ENCODE measurements around the gene LSG1. TPM values are rescaled to one million over a fixed set of nuclear protein-coding genes. Genes with fewer than 3 reads are reported as not detected.

Gene LSG1
- total RNA-seq, 1 donor from 2014 or later, result 48.9 TPM

DNA sequence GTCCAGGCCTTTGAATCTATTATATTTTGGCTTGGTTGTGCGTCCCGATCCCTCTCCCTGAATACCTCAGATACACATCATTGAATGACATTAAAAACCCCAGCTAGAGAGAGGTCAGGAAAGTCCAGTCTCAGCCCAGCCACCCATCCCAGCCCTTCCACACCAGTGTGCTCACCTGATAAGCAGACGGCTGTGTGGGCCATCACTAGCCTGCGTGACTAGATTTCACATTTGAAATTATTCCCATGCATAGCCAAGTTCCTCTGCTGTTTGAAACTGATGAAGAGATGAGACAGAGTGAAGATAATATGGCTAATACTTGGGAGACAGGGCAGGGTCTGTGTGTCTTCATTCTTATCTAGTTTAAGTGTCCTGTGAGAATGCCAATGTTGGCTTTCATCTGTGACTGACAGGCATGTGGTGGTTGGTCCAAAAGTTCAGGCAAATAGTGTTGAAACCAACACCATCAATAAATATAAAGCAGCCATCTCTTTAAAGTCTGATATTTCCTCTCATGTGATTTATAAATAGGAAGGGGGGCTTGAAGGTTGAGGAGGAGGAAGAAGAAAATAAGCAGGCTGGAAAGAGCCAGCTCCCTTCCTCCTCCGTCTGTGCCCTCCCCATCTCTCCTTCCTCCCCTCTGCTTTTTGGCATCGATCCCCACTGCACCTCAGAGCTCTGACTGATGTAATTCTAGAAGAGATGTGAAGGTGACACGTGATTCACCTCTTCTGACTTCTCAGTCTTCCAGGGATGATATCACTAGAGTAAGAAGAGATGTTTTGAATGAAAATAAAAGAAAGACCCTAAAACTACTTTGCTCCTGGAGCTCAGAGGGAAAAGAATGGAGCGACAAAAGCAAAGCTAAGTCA is 18.7 kb upstream of the LSG1 start:
- H3K27me3 Mint-ChIP-seq (ENCODE audit: low read depth), result peaks cover 7% of the 10 kb centered on the region

DNA sequence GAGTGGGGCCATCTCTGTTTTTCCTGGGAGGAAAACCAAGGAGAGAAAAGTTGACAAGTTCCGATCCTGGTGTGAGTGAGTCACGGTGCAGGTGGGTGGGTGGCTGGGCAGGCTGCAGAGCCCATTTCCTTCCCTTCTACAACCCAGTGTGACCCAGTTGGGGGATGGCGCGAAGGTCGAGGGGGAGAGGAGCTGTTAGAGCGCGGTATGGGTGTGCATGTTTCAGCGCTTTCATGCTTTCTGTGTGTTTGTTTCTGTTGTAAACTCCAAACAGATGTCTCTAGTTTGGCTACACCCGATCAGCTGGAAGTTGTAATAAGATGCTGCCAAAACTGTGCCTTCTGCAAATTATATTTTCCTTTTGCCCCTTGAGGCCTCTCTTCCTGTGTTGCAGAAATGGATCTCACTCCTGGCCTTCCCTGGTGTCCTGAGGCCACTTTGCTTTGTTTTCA is 17.5 kb upstream of the LSG1 start:
- no peaks in the 10 kb centered on the region for H3K9me3 Mint-ChIP-seq
- DNase-seq (ENCODE audit: low spot score in 2 of 2, unreplicated experiment in 2 of 2), result no peak
- TF ChIP-seq, protein P1, sequence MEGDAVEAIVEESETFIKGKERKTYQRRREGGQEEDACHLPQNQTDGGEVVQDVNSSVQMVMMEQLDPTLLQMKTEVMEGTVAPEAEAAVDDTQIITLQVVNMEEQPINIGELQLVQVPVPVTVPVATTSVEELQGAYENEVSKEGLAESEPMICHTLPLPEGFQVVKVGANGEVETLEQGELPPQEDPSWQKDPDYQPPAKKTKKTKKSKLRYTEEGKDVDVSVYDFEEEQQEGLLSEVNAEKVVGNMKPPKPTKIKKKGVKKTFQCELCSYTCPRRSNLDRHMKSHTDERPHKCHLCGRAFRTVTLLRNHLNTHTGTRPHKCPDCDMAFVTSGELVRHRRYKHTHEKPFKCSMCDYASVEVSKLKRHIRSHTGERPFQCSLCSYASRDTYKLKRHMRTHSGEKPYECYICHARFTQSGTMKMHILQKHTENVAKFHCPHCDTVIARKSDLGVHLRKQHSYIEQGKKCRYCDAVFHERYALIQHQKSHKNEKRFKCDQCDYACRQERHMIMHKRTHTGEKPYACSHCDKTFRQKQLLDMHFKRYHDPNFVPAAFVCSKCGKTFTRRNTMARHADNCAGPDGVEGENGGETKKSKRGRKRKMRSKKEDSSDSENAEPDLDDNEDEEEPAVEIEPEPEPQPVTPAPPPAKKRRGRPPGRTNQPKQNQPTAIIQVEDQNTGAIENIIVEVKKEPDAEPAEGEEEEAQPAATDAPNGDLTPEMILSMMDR (IDR thresholded peaks at IDR 0.05; ENCODE audit: unreplicated experiment), result no peak
- H3K27me3 Mint-ChIP-seq (ENCODE audit: low read depth), result peaks cover 15% of the 10 kb centered on the region
- peak overlapping the region; percentile 87 for H3K4me3 Mint-ChIP-seq
- H3K36me3 Mint-ChIP-seq, result no peaks in the 10 kb centered on the region
- peaks cover 55% of the 10 kb centered on the region for H3K4me1 Mint-ChIP-seq
- H3K27ac Mint-ChIP-seq, result peak overlapping the region; percentile 93

More for the DNA sequence above, 18.7 kb upstream of the LSG1 start:
- Mint-ChIP-seq H3K27ac (peak overlapping the region; percentile 51), H3K9me3 (no peaks in the 10 kb centered on the region), H3K4me1 (peaks cover 48% of the 10 kb centered on the region), H3K36me3 (no peaks in the 10 kb centered on the region), H3K4me3 (no peak overlapping the region)
- no peak for DNase-seq (ENCODE audit: low spot score in 2 of 2, unreplicated experiment in 2 of 2)
- TF ChIP-seq, protein P1 (IDR thresholded peaks at IDR 0.05; ENCODE audit: unreplicated experiment), result no peak

GRCh38 chr3:194688946-194689345 is 17.0 kb upstream of the LSG1 start:
- Mint-ChIP-seq H3K27ac (peak overlapping the region; percentile 93), H3K4me1 (peaks cover 55% of the 10 kb centered on the region), H3K36me3 (no peaks in the 10 kb centered on the region), H3K4me3 (peak overlapping the region; percentile 87), H3K27me3 (ENCODE audit: low read depth) (peaks cover 20% of the 10 kb centered on the region), H3K9me3 (no peaks in the 10 kb centered on the region)
- no peak for DNase-seq (ENCODE audit: low spot score in 2 of 2, unreplicated experiment in 2 of 2)
- TF ChIP-seq, protein P1 (IDR thresholded peaks at IDR 0.05; ENCODE audit: unreplicated experiment), result no peak

DNA sequence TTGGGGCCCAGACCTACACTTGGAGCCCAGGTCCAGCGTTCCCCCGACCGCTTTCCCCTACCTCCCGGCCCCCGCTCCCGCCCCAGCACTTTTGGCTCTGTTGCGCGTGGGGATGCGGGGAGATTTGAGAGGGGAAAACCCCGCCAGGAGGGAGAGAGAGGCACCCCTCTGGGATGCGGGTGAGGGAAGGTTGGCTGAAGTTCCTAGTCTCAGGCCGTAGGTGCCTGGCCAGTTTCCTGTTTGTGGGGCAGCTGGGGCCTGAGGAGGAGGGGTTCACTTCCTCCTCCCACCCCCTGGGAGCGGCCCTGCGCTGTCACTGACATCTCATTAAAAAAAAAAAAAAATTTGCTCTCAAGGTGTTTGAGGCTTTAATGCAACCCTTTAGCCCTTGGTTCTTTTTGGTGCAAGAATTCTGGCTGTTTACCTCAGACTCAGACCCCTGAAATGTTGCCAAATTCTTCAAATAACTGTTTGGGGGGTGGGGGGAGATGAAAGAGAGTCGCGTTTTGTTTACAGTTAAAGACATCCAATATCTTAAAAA is 16.3 kb upstream of the LSG1 start:
- Mint-ChIP-seq H3K4me1 (peaks cover 58% of the 10 kb centered on the region), H3K27me3 (ENCODE audit: low read depth) (peaks cover 20% of the 10 kb centered on the region), H3K27ac (peak overlapping the region; percentile 93), H3K4me3 (peak overlapping the region; percentile 87), H3K9me3 (no peaks in the 10 kb centered on the region), H3K36me3 (no peaks in the 10 kb centered on the region)
- TF ChIP-seq, protein P1 (IDR thresholded peaks at IDR 0.05; ENCODE audit: unreplicated experiment), result peak; percentile 28
- DNase-seq (ENCODE audit: low spot score in 2 of 2, unreplicated experiment in 2 of 2), result no peak

DNA sequence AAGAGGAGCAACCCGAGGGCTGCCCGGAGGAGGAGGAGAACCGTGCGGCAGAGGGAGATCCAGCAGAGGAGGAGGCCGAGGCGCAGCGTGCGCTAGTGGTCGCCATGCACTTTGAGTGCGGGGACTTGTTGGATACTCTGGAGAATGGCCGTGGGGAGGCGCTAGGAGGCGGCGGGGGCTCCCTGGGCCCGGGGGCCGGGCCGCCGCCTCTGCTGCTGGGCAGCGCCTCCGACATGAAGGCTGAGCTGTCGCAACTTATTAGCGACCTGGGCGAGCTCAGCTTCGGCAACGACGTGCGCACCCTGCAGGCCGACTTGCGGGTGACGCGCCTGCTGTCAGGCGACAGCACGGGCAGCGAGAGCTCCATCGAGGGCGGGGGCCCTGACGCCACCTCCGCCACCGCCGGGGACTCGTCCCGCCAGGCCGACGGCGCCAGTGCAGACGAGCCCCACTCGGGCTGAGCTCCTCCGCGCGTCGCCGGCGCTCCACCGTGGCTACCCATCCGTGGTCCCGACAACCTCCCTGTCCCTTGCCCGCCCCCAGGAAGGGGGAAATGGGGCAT is 15.7 kb upstream of the LSG1 start:
- Mint-ChIP-seq H3K27ac (peak overlapping the region; percentile 93), H3K4me1 (peaks cover 61% of the 10 kb centered on the region), H3K27me3 (ENCODE audit: low read depth) (peaks cover 20% of the 10 kb centered on the region), H3K36me3 (no peaks in the 10 kb centered on the region), H3K4me3 (peak overlapping the region; percentile 87), H3K9me3 (no peaks in the 10 kb centered on the region)
- DNase-seq (ENCODE audit: low spot score in 2 of 2, unreplicated experiment in 2 of 2), result peak; percentile 50 to 70
- TF ChIP-seq, protein P1 (IDR thresholded peaks at IDR 0.05; ENCODE audit: unreplicated experiment), result peak; percentile 54

Measured in mesothelial cell of epicardium (in vitro differentiated cells).